Glutamatergic neuron (in vitro differentiated cells): ENCODE data around the gene TMEM240. TPM values are rescaled to one million over a fixed set of nuclear protein-coding genes. Genes with fewer than 3 reads are reported as not detected.

Experiments
- DNase-seq: peaks from one replicate; pipeline ENCODE4 v3.0.0; 2022
- H3K27ac Mint-ChIP-seq: one replicate; pipeline ENCODE4 v1.8.0; 2020; ENCODE audit warnings: mild to moderate bottlenecking, mixed read lengths, inconsistent platforms; ENCODE audit not compliant: unreplicated experiment
- H3K27me3 Mint-ChIP-seq: one replicate; pipeline ENCODE4 v1.8.0; 2020; ENCODE audit warnings: mild to moderate bottlenecking, moderate library complexity, mixed read lengths, inconsistent platforms; ENCODE audit not compliant: unreplicated experiment
- H3K36me3 Mint-ChIP-seq: one replicate; pipeline ENCODE4 v1.8.0; 2020; ENCODE audit warnings: mild to moderate bottlenecking, mixed read lengths, inconsistent platforms; ENCODE audit not compliant: unreplicated experiment
- H3K4me1 Mint-ChIP-seq: one replicate; pipeline ENCODE4 v1.8.0; 2020; ENCODE audit warnings: mild to moderate bottlenecking, low read depth, mixed read lengths, inconsistent platforms; ENCODE audit not compliant: unreplicated experiment
- H3K4me3 Mint-ChIP-seq: one replicate; pipeline ENCODE4 v1.8.0; 2020; ENCODE audit warnings: mild to moderate bottlenecking, mixed read lengths, inconsistent platforms; ENCODE audit not compliant: unreplicated experiment
- H3K9me3 Mint-ChIP-seq: one replicate; pipeline ENCODE4 v1.8.0; 2020; ENCODE audit warnings: mild to moderate bottlenecking, moderate library complexity, mixed read lengths, inconsistent platforms; ENCODE audit not compliant: unreplicated experiment
- CTCF ChIP-seq: fragments of 200-600 bp; sonication (generic); IDR thresholded peaks from one replicate; pipeline ENCODE4 v1.5.0; 2021; ENCODE audit not compliant: partially characterized antibody, unreplicated experiment
- total RNA-seq: library from RNA; stranded (reverse); fragmentation: NEBNext Ultra II Directional; extraction: Animal tissue kit (Norgen Biotek cat#: 25700); gene quantifications from one replicate; pipeline ENCODE4 v1.2.1, GENCODE V29; 2021; ENCODE audit not compliant: unreplicated experiment

TMEM240 gene
- total RNA-seq, 1 donor from 2014 or later = 24.4 TPM

GRCh38 chr1:1531947-1532346 is 8.5 kb downstream of the TMEM240 start:
- Mint-ChIP-seq H3K9me3 (peaks cover 8% of the 10 kb centered on the region), H3K27me3 (peaks cover 9% of the 10 kb centered on the region), H3K36me3 (peaks cover 6% of the 10 kb centered on the region), H3K4me1 (peaks cover 1% of the 10 kb centered on the region), H3K4me3 (peak overlapping the region; percentile 32), H3K27ac (peak overlapping the region; percentile 18)
- no peak for TF ChIP-seq CTCF
- no peak for DNase-seq

GRCh38 chr1:1529936-1530335 is 10.5 kb downstream of the TMEM240 start:
- H3K4me3 Mint-ChIP-seq = no peak overlapping the region
- DNase-seq = no peak
- H3K27ac Mint-ChIP-seq = no peak overlapping the region
- H3K4me1 Mint-ChIP-seq = no peaks in the 10 kb centered on the region
- peaks cover 5% of the 10 kb centered on the region for H3K27me3 Mint-ChIP-seq
- peaks cover 6% of the 10 kb centered on the region for H3K9me3 Mint-ChIP-seq
- peaks cover 6% of the 10 kb centered on the region for H3K36me3 Mint-ChIP-seq
- no peak for TF ChIP-seq CTCF

- TF ChIP-seq CTCF = no peak
- Mint-ChIP-seq H3K27ac (no peak overlapping the region), H3K4me1 (no peaks in the 10 kb centered on the region), H3K9me3 (peaks cover 6% of the 10 kb centered on the region), H3K4me3 (no peak overlapping the region), H3K36me3 (peaks cover 6% of the 10 kb centered on the region), H3K27me3 (peaks cover 5% of the 10 kb centered on the region)
- DNase-seq = no peak
These were observed 11.1 kb downstream of the TMEM240 start for GRCh38 chr1:1529321-1529720.

GRCh38 chr1:1528301-1529267 is 11.8 kb downstream of the TMEM240 start:
- Mint-ChIP-seq H3K9me3 (peaks cover 6% of the 10 kb centered on the region), H3K4me1 (no peaks in the 10 kb centered on the region), H3K27ac (no peak overlapping the region), H3K4me3 (no peak overlapping the region), H3K27me3 (peaks cover 5% of the 10 kb centered on the region), H3K36me3 (peaks cover 6% of the 10 kb centered on the region)
- DNase-seq = no peak
- no peak for TF ChIP-seq CTCF
